Gastroesophageal sphincter (tissue), 4 donors: ENCODE results near the gene PRICKLE1. TPM values are rescaled to one million over a fixed set of nuclear protein-coding genes. Genes with fewer than 3 reads are reported as not detected.

Experiments
- ATAC-seq: fragments of 150-250 bp; one replicate; pipeline ENCODE4 v1.9.1; 2016; ENCODE audit warnings: mild to moderate bottlenecking, moderate library complexity
- H3K27ac ChIP-seq, 4 donors: fragments of 200-600 bp; sonication (generic) in 3 of 4; 1 replicate in 3 of 4; 2 replicates in 1 of 4; pipeline ENCODE4 v1.5.1; 2016 to 2019
- H3K27me3 ChIP-seq: fragments of 200-600 bp; sonication (generic); one replicate; pipeline ENCODE4 v1.5.1; 2019
- H3K36me3 ChIP-seq, 2 donors: fragments of 200-600 bp; sonication (generic); one replicate each; pipeline ENCODE4 v1.5.1; 2019; ENCODE audit warnings: control low read depth in 1 of 2
- H3K4me1 ChIP-seq, 3 donors: fragments of 200-600 bp; sonication (generic); 1 replicate in 2 of 3; 2 replicates in 1 of 3; pipeline ENCODE4 v1.5.1; 2016 to 2019; ENCODE audit warnings: control low read depth in 2 of 3
- H3K4me3 ChIP-seq, 2 donors: fragments of 200-600 bp; sonication (generic); one replicate each; pipeline ENCODE4 v1.5.1; 2019; ENCODE audit warnings: mild to moderate bottlenecking in 1 of 2, moderate library complexity in 1 of 2
- H3K9me3 ChIP-seq, 3 donors: fragments of 200-600 bp; sonication (generic); one replicate each; pipeline ENCODE4 v1.5.1; 2017 to 2019; ENCODE audit warnings: control low read depth in 2 of 3
- EP300 ChIP-seq: sonication (generic); formaldehyde crosslinking; IDR thresholded peaks from one replicate; pipeline ENCODE4 v1.6.1; 2017; ENCODE audit warnings: antibody characterized with exemption, mild to moderate bottlenecking
- POLR2A ChIP-seq, 2 donors: fragments of 450-650 bp; IDR thresholded peaks; one replicate each; pipeline ENCODE4 v1.6.1; 2017; ENCODE audit warnings: antibody characterized with exemption in 2 of 2, mild to moderate bottlenecking in 2 of 2, moderate library complexity in 1 of 2
- POLR2AphosphoS5 ChIP-seq: sonication (generic); formaldehyde crosslinking; IDR thresholded peaks from one replicate; pipeline ENCODE4 v1.6.1; 2017; ENCODE audit warnings: antibody characterized with exemption
- WGBS, 2 donors: methylation state at CpG; one replicate each; pipeline ENCODE4 v1.1.5; 2018; ENCODE audit warnings: low coverage in 1 of 2; 5-methylcytosine and 5-hydroxymethylcytosine counted together
- total RNA-seq, 4 donors: library from RNA; depleted of rRNA; stranded (reverse); fragments of >200 nt; gene quantifications; one replicate each; pipeline ENCODE4 v1.1.0, GENCODE V29; 2016
- TF ChIP-seq, protein P1 (sequence below), 4 experiments: fragments of 200-600 bp in 2 of 4; fragments of 450-650 bp in 2 of 4; sonication (generic) in 1 of 4; IDR thresholded peaks; one replicate each; pipeline ENCODE4 v1.5.1; 2017 to 2019; ENCODE audit warnings: antibody characterized with exemption in 4 of 4, mild to moderate bottlenecking in 2 of 4, moderate library complexity in 2 of 4

Gene PRICKLE1
- total RNA-seq, 4 donors from 2014 or later = 8.3 to 30.0 (median 23.3) TPM

DNA sequence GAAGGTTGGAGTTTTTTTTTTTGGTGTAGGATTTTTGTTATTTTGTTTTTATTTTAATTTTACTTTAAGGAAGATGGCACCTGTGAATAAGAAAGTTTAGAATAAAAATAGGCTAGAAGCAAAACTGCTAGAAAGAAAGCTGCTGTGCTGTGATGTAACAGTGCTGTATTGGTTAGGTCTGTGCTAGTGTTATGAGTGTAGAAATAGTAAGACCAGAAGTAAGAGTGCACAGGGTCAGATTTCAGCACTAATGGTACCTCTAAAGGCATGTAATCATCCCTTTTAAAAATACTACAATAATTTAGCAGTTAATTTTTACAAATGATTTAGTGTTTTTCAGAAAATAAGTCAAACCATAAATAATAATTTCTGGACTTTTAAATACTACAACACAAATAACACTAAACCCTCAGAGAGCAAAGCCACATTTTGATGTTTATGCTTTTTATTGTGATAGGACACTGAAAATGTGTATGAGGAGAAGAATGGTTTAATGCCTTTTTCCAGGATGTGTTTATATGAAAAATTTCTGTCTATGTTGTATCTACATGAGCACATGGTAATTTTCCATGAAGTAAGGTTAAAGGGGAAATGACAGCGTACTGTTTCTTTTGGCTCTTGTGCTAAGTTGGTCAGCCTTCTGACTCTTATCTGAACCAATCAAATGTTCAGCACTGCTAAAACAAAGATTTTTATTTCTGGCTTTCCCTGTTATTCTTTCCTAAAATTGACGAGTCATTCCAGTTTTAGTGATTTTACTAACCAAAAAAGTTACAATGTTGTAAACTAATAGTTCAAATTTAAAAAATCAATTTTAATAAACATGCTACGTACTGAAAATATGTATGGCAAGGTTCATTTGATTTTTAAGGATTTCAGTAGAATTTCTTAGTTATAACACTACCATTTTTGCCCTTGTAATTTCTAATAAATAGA, 167.4 kb downstream of the PRICKLE1 start:
- Histone ChIP-seq H3K27me3 (no peaks in the 10 kb centered on the region), H3K9me3 (no peaks in the 10 kb centered on the region), H3K4me3 (no peak overlapping the region), H3K27ac (no peak overlapping the region), H3K4me1 (peaks cover 0 to 15% (median 0%) of the 10 kb centered on the region in 3 donors), H3K36me3 (no peaks in the 10 kb centered on the region)
- WGBS, 2 donors = 43 to 67% methylated on average over 3 of the region's 3 CpGs
- no peak for TF ChIP-seq POLR2AphosphoS5
- TF ChIP-seq, protein P1, sequence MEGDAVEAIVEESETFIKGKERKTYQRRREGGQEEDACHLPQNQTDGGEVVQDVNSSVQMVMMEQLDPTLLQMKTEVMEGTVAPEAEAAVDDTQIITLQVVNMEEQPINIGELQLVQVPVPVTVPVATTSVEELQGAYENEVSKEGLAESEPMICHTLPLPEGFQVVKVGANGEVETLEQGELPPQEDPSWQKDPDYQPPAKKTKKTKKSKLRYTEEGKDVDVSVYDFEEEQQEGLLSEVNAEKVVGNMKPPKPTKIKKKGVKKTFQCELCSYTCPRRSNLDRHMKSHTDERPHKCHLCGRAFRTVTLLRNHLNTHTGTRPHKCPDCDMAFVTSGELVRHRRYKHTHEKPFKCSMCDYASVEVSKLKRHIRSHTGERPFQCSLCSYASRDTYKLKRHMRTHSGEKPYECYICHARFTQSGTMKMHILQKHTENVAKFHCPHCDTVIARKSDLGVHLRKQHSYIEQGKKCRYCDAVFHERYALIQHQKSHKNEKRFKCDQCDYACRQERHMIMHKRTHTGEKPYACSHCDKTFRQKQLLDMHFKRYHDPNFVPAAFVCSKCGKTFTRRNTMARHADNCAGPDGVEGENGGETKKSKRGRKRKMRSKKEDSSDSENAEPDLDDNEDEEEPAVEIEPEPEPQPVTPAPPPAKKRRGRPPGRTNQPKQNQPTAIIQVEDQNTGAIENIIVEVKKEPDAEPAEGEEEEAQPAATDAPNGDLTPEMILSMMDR (IDR thresholded peaks at IDR 0.05) = no peak
- no peak for TF ChIP-seq POLR2A (IDR thresholded peaks at IDR 0.05)
- no peak for TF ChIP-seq EP300
- peak; percentile 74 for ATAC-seq

DNA sequence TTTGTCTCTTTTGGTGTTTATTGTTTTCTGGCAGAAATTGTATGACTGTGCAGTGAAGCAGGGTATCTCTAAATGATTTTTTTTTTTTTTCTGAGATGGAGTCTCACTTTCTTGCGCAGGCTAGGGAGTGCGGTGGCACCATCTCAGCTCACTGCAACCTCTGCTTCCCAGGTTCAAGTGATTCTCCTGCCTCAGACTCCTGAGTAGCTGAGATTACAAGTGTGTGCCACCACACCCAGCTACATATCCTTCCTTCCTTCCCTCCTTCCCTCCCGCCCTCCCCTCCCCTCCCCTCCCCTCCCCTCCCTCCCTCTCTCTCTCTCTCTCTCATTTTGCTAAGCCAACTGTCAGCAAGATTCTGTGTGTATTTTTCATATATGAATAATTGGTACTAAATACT, 169.2 kb downstream of the PRICKLE1 start:
- TF ChIP-seq POLR2A (IDR thresholded peaks at IDR 0.05) (no peak), EP300 (no peak), POLR2AphosphoS5 (no peak)
- TF ChIP-seq, protein P1 (IDR thresholded peaks at IDR 0.05) = no peak
- Histone ChIP-seq H3K4me3 (no peak overlapping the region), H3K9me3 (no peaks in the 10 kb centered on the region), H3K36me3 (no peaks in the 10 kb centered on the region), H3K4me1 (peaks cover 0 to 15% (median 0%) of the 10 kb centered on the region in 3 donors), H3K27me3 (no peaks in the 10 kb centered on the region), H3K27ac (no peak overlapping the region)
- 100% methylated on average over 2 of the region's 3 CpGs; no CpG with 5 or more reads in 1 of the 2 donors for WGBS, 2 donors
- no peak for ATAC-seq

DNA sequence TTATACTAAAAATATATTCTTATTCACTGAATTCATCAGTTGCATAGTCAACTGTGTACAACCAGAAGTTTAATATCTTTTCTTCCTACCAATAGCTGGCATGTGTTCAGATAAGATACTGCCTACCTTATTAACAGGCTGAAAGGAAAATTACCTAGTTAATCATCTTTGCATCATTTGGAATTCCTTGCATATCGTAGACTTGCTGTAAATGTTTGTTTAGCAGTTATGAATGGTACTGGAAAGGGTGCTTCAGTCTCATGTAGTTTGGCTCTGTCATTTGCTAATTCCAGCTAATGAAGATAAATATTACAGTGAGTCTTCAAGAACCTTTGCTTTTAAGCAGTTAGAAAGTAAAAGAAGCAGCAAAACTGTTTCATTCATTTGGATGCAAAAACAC, 179.2 kb downstream of the PRICKLE1 start:
- H3K4me1 ChIP-seq = no peaks in the 10 kb centered on the region
- WGBS, 2 donors = 7 to 40% methylated on average over 1 of the region's 1 CpG
- H3K36me3 ChIP-seq = peaks cover 0 to 13% of the 10 kb centered on the region in 2 donors
- no peak overlapping the region for H3K4me3 ChIP-seq
- TF ChIP-seq POLR2AphosphoS5 (no peak), POLR2A (IDR thresholded peaks at IDR 0.05) (no peak), EP300 (no peak)
- TF ChIP-seq, protein P1 (IDR thresholded peaks at IDR 0.05) = no peak
- H3K27ac ChIP-seq = no peak overlapping the region
- ATAC-seq = no peak
- no peaks in the 10 kb centered on the region for H3K9me3 ChIP-seq
- H3K27me3 ChIP-seq = no peaks in the 10 kb centered on the region

DNA sequence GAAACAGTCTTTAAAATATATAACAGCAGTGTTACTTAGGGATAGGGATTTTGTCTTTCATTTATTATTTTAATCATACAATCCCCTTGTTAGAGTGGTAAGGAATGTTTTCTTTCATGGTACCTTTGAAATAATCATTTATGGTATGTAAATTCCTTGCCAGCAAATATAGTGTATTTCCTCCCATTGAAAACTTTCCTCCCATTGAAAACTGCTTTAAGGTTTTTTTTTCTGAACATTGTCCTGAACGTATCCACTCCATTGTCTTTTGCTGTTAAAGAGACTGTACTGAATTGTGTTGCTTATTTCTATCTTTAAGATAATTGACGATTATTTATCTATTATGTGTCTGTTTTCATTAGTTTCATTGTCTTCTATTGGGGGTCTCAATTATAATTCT, 180.1 kb downstream of the PRICKLE1 start:
- no peak for ATAC-seq
- H3K4me1 ChIP-seq = no peaks in the 10 kb centered on the region
- H3K27ac ChIP-seq = no peak overlapping the region
- 59 to 80% methylated on average over 1 to 2 of the region's 2 CpGs for WGBS, 2 donors
- TF ChIP-seq POLR2AphosphoS5 (no peak), EP300 (no peak), POLR2A (IDR thresholded peaks at IDR 0.05) (no peak)
- TF ChIP-seq, protein P1 (IDR thresholded peaks at IDR 0.05) = no peak
- H3K4me3 ChIP-seq = no peak overlapping the region
- no peaks in the 10 kb centered on the region for H3K27me3 ChIP-seq
- H3K9me3 ChIP-seq = no peaks in the 10 kb centered on the region
- peaks cover 0 to 17% of the 10 kb centered on the region in 2 donors for H3K36me3 ChIP-seq

DNA sequence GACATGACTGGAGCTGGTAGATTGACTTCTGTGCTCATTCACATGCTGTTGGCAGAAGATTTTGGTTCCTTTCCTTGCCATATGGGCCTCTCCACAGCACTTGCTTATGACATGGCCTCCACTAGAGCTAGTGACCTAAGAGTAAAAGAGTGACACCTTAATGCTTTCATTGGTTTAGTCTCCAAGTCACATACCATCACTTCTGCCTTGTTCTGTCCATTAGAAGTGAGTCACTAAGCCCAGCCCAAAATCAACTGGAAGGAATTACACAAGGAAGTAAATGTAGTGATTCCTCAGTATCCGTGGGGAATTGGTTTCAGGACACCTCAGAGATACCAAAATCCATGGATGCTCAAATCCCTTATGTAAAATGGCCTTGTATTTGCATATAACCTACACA, 182.2 kb downstream of the PRICKLE1 start:
- H3K27me3 ChIP-seq = no peaks in the 10 kb centered on the region
- no peaks in the 10 kb centered on the region for H3K9me3 ChIP-seq
- 92 to 100% methylated on average over 1 of the region's 1 CpG for WGBS, 2 donors
- peaks cover 0 to 15% of the 10 kb centered on the region in 2 donors for H3K36me3 ChIP-seq
- no peaks in the 10 kb centered on the region for H3K4me1 ChIP-seq
- no peak overlapping the region for H3K4me3 ChIP-seq
- H3K27ac ChIP-seq = no peak overlapping the region
- TF ChIP-seq POLR2AphosphoS5 (no peak), EP300 (no peak), POLR2A (IDR thresholded peaks at IDR 0.05) (no peak)
- TF ChIP-seq, protein P1 (IDR thresholded peaks at IDR 0.05) = no peak
- ATAC-seq = no peak
